SK-N-SH treated with all-trans-retinoic acid at 6 μM for 48 hours (cell line): Measurements from ENCODE around the gene CARTPT.

Source experiments
- ATAC-seq: fragments of 200-7000 bp; cut with Tn5 transposase; 3 replicates; pipeline ENCODE4 v1.9.1; 2020; ENCODE audit warnings: mild to moderate bottlenecking, moderate library complexity
- ARNTL ChIP-seq: fragments of 450-650 bp; formaldehyde crosslinking; IDR thresholded peaks from 2 replicates; pipeline ENCODE4 v1.5.0; 2020; ENCODE audit warnings: low read depth, mild to moderate bottlenecking, moderate library complexity, borderline replicate concordance
- CREB5 ChIP-seq: fragments of 250-450 bp; sonication (Bioruptor Pico); IDR thresholded peaks from 2 replicates; pipeline ENCODE4 v1.5.1; 2020; ENCODE audit warnings: low read depth, mild to moderate bottlenecking, moderate library complexity
- CSDC2 ChIP-seq: fragments of 250-450 bp; sonication (Bioruptor Pico); IDR thresholded peaks from 2 replicates; pipeline ENCODE4 v1.5.0; 2020; ENCODE audit warnings: mild to moderate bottlenecking, moderate library complexity
- CSRNP3 ChIP-seq: fragments of 250-450 bp; sonication (Bioruptor Pico); IDR thresholded peaks from 2 replicates; pipeline ENCODE4 v1.5.1; 2021; ENCODE audit warnings: mild to moderate bottlenecking, moderate library complexity
- ESRRG ChIP-seq: fragments of 250-450 bp; sonication (Bioruptor Pico); IDR thresholded peaks from 2 replicates; pipeline ENCODE4 v1.6.1; 2021; ENCODE audit warnings: mild to moderate bottlenecking
- OSR1 ChIP-seq: fragments of 250-450 bp; sonication (Bioruptor Pico); IDR thresholded peaks from 2 replicates; pipeline ENCODE4 v1.8.0; 2022; ENCODE audit warnings: moderate library complexity, mild to moderate bottlenecking, inconsistent platforms
- PATZ1 ChIP-seq: fragments of 250-450 bp; sonication (Bioruptor Pico); IDR thresholded peaks from 2 replicates; pipeline ENCODE4 v1.8.0; 2020; ENCODE audit warnings: mild to moderate bottlenecking, moderate library complexity, borderline replicate concordance
- POU6F1 ChIP-seq: fragments of 250-450 bp; sonication (Bioruptor Pico); IDR thresholded peaks from 2 replicates; pipeline ENCODE4 v1.8.0; 2021; ENCODE audit warnings: low read depth, mild to moderate bottlenecking, moderate library complexity, borderline replicate concordance
- RARB ChIP-seq: fragments of 250-450 bp; sonication (Bioruptor Pico); IDR thresholded peaks from 2 replicates; pipeline ENCODE4 v1.8.0; 2021; ENCODE audit warnings: mild to moderate bottlenecking, moderate library complexity
- TCF4 ChIP-seq: fragments of 250-450 bp; sonication (Bioruptor Pico); IDR thresholded peaks from 2 replicates; pipeline ENCODE4 v1.8.0; 2021; ENCODE audit warnings: mild to moderate bottlenecking, moderate library complexity, borderline replicate concordance
- TSHZ2 ChIP-seq: fragments of 250-450 bp; sonication (Bioruptor Pico); IDR thresholded peaks from 2 replicates; pipeline ENCODE4 v1.5.0; 2020; ENCODE audit warnings: mild to moderate bottlenecking, moderate library complexity
- ZC3H10 ChIP-seq: fragments of 250-450 bp; sonication (Bioruptor Pico); IDR thresholded peaks from 2 replicates; pipeline ENCODE4 v1.5.1; 2021; ENCODE audit warnings: mild to moderate bottlenecking, moderate library complexity
- ZFP3 ChIP-seq: fragments of 250-450 bp; sonication (Bioruptor Pico); IDR thresholded peaks from 2 replicates; pipeline ENCODE4 v1.5.0; 2020; ENCODE audit warnings: mild to moderate bottlenecking, moderate library complexity
- ZFP30 ChIP-seq: fragments of 450-650 bp; formaldehyde crosslinking; IDR thresholded peaks from 2 replicates; pipeline ENCODE4 v1.5.0; 2022; ENCODE audit warnings: mild to moderate bottlenecking, moderate library complexity
- ZNF565 ChIP-seq: fragments of 450-650 bp; formaldehyde crosslinking; conservative IDR thresholded peaks from 2 replicates; pipeline ENCODE4 v1.5.0; 2020; ENCODE audit warnings: low read depth, mild to moderate bottlenecking, moderate library complexity
- ZNF70 ChIP-seq: fragments of 450-650 bp; formaldehyde crosslinking; IDR thresholded peaks from 2 replicates; pipeline ENCODE4 v1.5.0; 2020; ENCODE audit warnings: mild to moderate bottlenecking, moderate library complexity
- ZNF8 ChIP-seq: fragments of 450-650 bp; formaldehyde crosslinking; IDR thresholded peaks from 2 replicates; pipeline ENCODE4 v1.5.0; 2020; ENCODE audit warnings: mild to moderate bottlenecking, moderate library complexity

Gene CARTPT

GRCh38 chr5:71737931-71738539 lies 19.0 kb downstream of the CARTPT start:
- ATAC-seq: no peak
- no peak for TF ChIP-seq ZNF565 (CRISPR knock-in tag)
- no peak for TF ChIP-seq TSHZ2 (CRISPR knock-in tag)

- no peak for TF ChIP-seq RARB (CRISPR knock-in tag)
- ATAC-seq: no peak
Measured at GRCh38 chr5:71738662-71739361, 19.7 kb downstream of the CARTPT start.

- ATAC-seq: no peak
- TF ChIP-seq OSR1 (CRISPR knock-in tag) (no peak), CREB5 (no peak), ARNTL (CRISPR knock-in tag) (no peak), ZFP30 (CRISPR knock-in tag) (no peak), ESRRG (CRISPR knock-in tag) (no peak), TCF4 (no peak)
- TF ChIP-seq, all 23 proteins: peak for 0
Measured at GRCh38 chr5:71740015-71740753, 21.1 kb downstream of the CARTPT start.

GRCh38 chr5:71743155-71743554 lies 24.1 kb downstream of the CARTPT start:
- ATAC-seq: no peak
- TF ChIP-seq ZNF70 (CRISPR knock-in tag): no peak
- no peak for TF ChIP-seq ZFP3
- no peak for TF ChIP-seq ZNF8 (CRISPR knock-in tag)
- TF ChIP-seq POU6F1 (CRISPR knock-in tag): no peak
- no peak for TF ChIP-seq PATZ1
- TF ChIP-seq CSDC2 (CRISPR knock-in tag): no peak
- TF ChIP-seq CSRNP3 (CRISPR knock-in tag): no peak
- no peak for TF ChIP-seq ZNF565 (CRISPR knock-in tag)
- TF ChIP-seq TSHZ2 (CRISPR knock-in tag): no peak
- TF ChIP-seq TCF4: no peak
- TF ChIP-seq CREB5: no peak
- no peak for TF ChIP-seq ZC3H10 (CRISPR knock-in tag)
- TF ChIP-seq ZFP30 (CRISPR knock-in tag): no peak
